GM12878 (cell line): ENCODE measurements around the gene WWOX. TPM values are rescaled to one million over a fixed set of nuclear protein-coding genes. Genes with fewer than 3 reads are reported as not detected.

Experiments used
- ATAC-seq: fragments of 200-7000 bp; cut with Tn5 transposase; 3 replicates; pipeline ENCODE4 v1.9.1; 2020; ENCODE audit warnings: mild to moderate bottlenecking, moderate library complexity
- BruUV-seq: library from RNA; stranded (reverse); fragments of 400-500 nt; replicated peaks from 2 replicates; lab custom pipeline; 2021; lab: Mats Ljungman, UMichigan
- CTCF ChIA-PET: fragments of 300-600 bp; sonication (Branson Sonifier 250); formaldehyde crosslinking; extraction: SDS; loops from one replicate; lab custom pipeline; 2021; ENCODE audit warnings: inconsistent platforms; lab: Yijun Ruan, JAX
- POLR2A ChIA-PET: fragments of 350-600 bp; formaldehyde crosslinking; extraction: SDS; loops from one replicate; lab custom pipeline; 2021; ENCODE audit warnings: inconsistent platforms; lab: Charles Lee
- RAD21 ChIA-PET: fragments of 300-600 bp; sonication (Branson Sonifier 250); formaldehyde crosslinking; loops from one replicate; lab custom pipeline; 2023; ENCODE audit warnings: antibody characterized with exemption; ENCODE audit not compliant: unreplicated experiment; lab: Charles Lee
- SMC1A ChIA-PET: fragments of 300-600 bp; sonication (Branson Sonifier 250); formaldehyde crosslinking; loops from one replicate; lab custom pipeline; 2023; ENCODE audit not compliant: unreplicated experiment, uncharacterized antibody; lab: Charles Lee
- DNase-seq: peaks from one replicate; pipeline ENCODE4 v3.0.0-alpha.2; 2011; ENCODE audit warnings: low read depth, low spot score
- FAIRE-seq: peaks from 3 replicates; lab custom pipeline; 2011; peaks lifted over from hg19 to GRCh38; lab: Jason Lieb, UNC
- H2AFZ ChIP-seq: 2 replicates; pipeline ENCODE4 v1.6.0; 2011; ENCODE audit warnings: low read depth, low read length, control low read depth; ENCODE audit not compliant: control insufficient read depth
- H3K27ac ChIP-seq: 2 replicates; pipeline ENCODE4 v1.5.1; 2011; ENCODE audit warnings: control low read depth; ENCODE audit not compliant: control insufficient read depth, insufficient read depth
- H3K27me3 ChIP-seq, 2 experiments: replicated peaks in 1 of 2; 2 replicates each; pipeline versions ENCODE4 v1.6.0 to v1.6.1; 2011; ENCODE audit warnings: low read length in 1 of 2; ENCODE audit not compliant: control insufficient read depth in 2 of 2, insufficient read depth in 2 of 2
- H3K36me3 ChIP-seq, 2 experiments: 2 replicates each; pipeline ENCODE4 v1.5.1; 2011; ENCODE audit warnings: low read length in 1 of 2; ENCODE audit not compliant: control insufficient read depth in 2 of 2, insufficient read depth in 2 of 2
- H3K4me1 ChIP-seq: 2 replicates; pipeline ENCODE4 v1.6.1; 2011; ENCODE audit warnings: mild to moderate bottlenecking, low read length, moderate library complexity, mixed read lengths; ENCODE audit not compliant: control insufficient read depth, insufficient read depth
- H3K4me2 ChIP-seq: 2 replicates; pipeline ENCODE4 v1.6.0; 2011; ENCODE audit warnings: control low read depth; ENCODE audit not compliant: control insufficient read depth, insufficient read depth
- H3K4me3 ChIP-seq: fragments of 200-600 bp; sonication (generic); 2 replicates; pipeline ENCODE4 v1.5.1; 2016
- H3K79me2 ChIP-seq: 2 replicates; pipeline ENCODE4 v1.6.0; 2011; ENCODE audit warnings: low read length; ENCODE audit not compliant: control insufficient read depth, insufficient read depth
- H3K9ac ChIP-seq: 2 replicates; pipeline ENCODE4 v1.8.0; 2011; ENCODE audit warnings: low read length, control low read depth, mixed read lengths; ENCODE audit not compliant: control insufficient read depth, insufficient read depth
- H3K9me3 ChIP-seq: replicated peaks from 3 replicates; pipeline ENCODE4 v1.5.1; 2011; ENCODE audit warnings: mild to moderate bottlenecking, low read length; ENCODE audit not compliant: control insufficient read depth, insufficient read depth
- H4K20me1 ChIP-seq: 2 replicates; pipeline ENCODE4 v1.6.0; 2011; ENCODE audit not compliant: control insufficient read depth, insufficient read depth
- BACH1 ChIP-seq: fragments of 450-650 bp; IDR thresholded peaks from 2 replicates; pipeline ENCODE4 v1.6.1; 2017; ENCODE audit warnings: mild to moderate bottlenecking, borderline replicate concordance
- CTCF ChIP-seq, 3 experiments: IDR thresholded peaks in 2 of 3; conservative IDR thresholded peaks in 1 of 3; 2 replicates each; pipeline ENCODE4 v1.5.1; 2011; ENCODE audit warnings: low read depth in 3 of 3, low read length in 3 of 3, mild to moderate bottlenecking in 3 of 3, control low read depth in 2 of 3, moderate library complexity in 2 of 3, inconsistent platforms in 1 of 3, mixed read lengths in 1 of 3; ENCODE audit not compliant: control insufficient read depth in 2 of 3, insufficient read depth in 1 of 3; ENCODE audit errors: extremely low read depth in 1 of 3
- DPF2 ChIP-seq: fragments of 450-650 bp; IDR thresholded peaks from 2 replicates; pipeline ENCODE4 v1.6.1; 2017; ENCODE audit warnings: mild to moderate bottlenecking
- FOS ChIP-seq: IDR thresholded peaks from 3 replicates; pipeline ENCODE4 v1.6.1; 2011; ENCODE audit warnings: borderline replicate concordance; ENCODE audit not compliant: insufficient read length; ENCODE audit errors: extremely low read depth
- HCFC1 ChIP-seq: fragments of 150-350 bp; IDR thresholded peaks from 2 replicates; pipeline ENCODE4 v1.6.1; 2014; ENCODE audit warnings: low read length
- HDGF ChIP-seq: fragments of 450-650 bp; IDR thresholded peaks from 2 replicates; pipeline ENCODE4 v1.6.1; 2016; ENCODE audit warnings: antibody characterized with exemption
- IRF4 ChIP-seq: IDR thresholded peaks from 2 replicates; pipeline ENCODE4 v1.6.1; 2011; ENCODE audit warnings: low read depth, low read length
- KDM1A ChIP-seq: fragments of 200-600 bp; sonication (generic); IDR thresholded peaks from 2 replicates; pipeline ENCODE4 v1.6.1; 2016; ENCODE audit warnings: borderline replicate concordance
- MYB ChIP-seq: fragments of 150-350 bp; IDR thresholded peaks from 2 replicates; pipeline ENCODE4 v1.6.1; 2014; ENCODE audit warnings: mild to moderate bottlenecking, low read depth, low read length, borderline replicate concordance
- RELA ChIP-seq: fragments of 450-650 bp; IDR thresholded peaks from 2 replicates; pipeline ENCODE4 v1.8.0; 2014; ENCODE audit warnings: borderline replicate concordance; ENCODE audit not compliant: partially characterized antibody
- ZNF217 ChIP-seq: fragments of 450-650 bp; IDR thresholded peaks from 2 replicates; pipeline ENCODE4 v1.6.1; 2017; ENCODE audit warnings: antibody characterized with exemption, mild to moderate bottlenecking
- ZZZ3 ChIP-seq: IDR thresholded peaks from 2 replicates; pipeline ENCODE4 v1.6.1; 2011; ENCODE audit warnings: low read depth; ENCODE audit not compliant: control insufficient read depth, insufficient read length
- WGBS: methylation state at CpG from one replicate; pipeline ENCODE4 v1.1.6; 2016; ENCODE audit warnings: low lambda C conversion rate; ENCODE audit not compliant: insufficient replicate concordance, insufficient coverage; ENCODE audit errors: missing lambda C conversion rate; 5-methylcytosine and 5-hydroxymethylcytosine counted together
- in situ Hi-C: fragments of 300-500 bp; cut with MboI; formaldehyde crosslinking; loops from 9 replicates; pipeline ENCODE4 v1.14.3; 2018; ENCODE audit warnings: mixed read lengths
- intact Hi-C: fragments of 100-400 bp; cut with micrococcal nuclease; formaldehyde crosslinking; loops from one replicate; pipeline ENCODE4 v1.14.2; 2022; ENCODE audit not compliant: unreplicated experiment
- polyA plus RNA-seq, 11 experiments: library from polyadenylated mRNA; depleted of rRNA in 4 of 11; unstranded in 6 of 11; stranded (reverse) in 5 of 11; fragments of >200 nt; fragmentation: Nextera tagmentation in 4 of 11; fragmentation: Illumina TruSeq in 1 of 11; extraction: Ambion mirVana in 4 of 11; extraction: Trizol in 1 of 11; gene quantifications; 1 replicate in 1 of 11; 2 replicates in 10 of 11; pipeline versions ENCODE4 v1.2.1 to v1.2.3, GENCODE V29; 2011 to 2016; ENCODE audit warnings: inconsistent platforms in 2 of 11, missing spikeins in 2 of 11, low read depth in 1 of 11
- total RNA-seq, 4 experiments: library from RNA; depleted of rRNA in 3 of 4; stranded (reverse); fragments of >200 nt in 3 of 4; fragmentation: Illumina TruSeq in 1 of 4; extraction: Trizol in 1 of 4; gene quantifications; 2 replicates each; pipeline versions ENCODE4 v1.2.1 to v1.2.3, GENCODE V29; 2013 to 2021
- TF ChIP-seq, protein P1 (sequence below): fragments of 450-650 bp; IDR thresholded peaks from 2 replicates; pipeline ENCODE4 v1.6.1; 2018; ENCODE audit warnings: mild to moderate bottlenecking, low read depth, moderate library complexity; ENCODE audit not compliant: partially characterized antibody
- TF ChIP-seq, protein P2 (sequence below): IDR thresholded peaks from 2 replicates; pipeline ENCODE4 v1.6.1; 2012; ENCODE audit warnings: low read length, inconsistent platforms

WWOX gene
- total and polyA plus RNA-seq, 10 of the 15 experiments (the other 5 are each of a cell fraction or from before 2014, with no cell fraction given), result 2.8 to 24.4 (median 17.8) TPM

DNA sequence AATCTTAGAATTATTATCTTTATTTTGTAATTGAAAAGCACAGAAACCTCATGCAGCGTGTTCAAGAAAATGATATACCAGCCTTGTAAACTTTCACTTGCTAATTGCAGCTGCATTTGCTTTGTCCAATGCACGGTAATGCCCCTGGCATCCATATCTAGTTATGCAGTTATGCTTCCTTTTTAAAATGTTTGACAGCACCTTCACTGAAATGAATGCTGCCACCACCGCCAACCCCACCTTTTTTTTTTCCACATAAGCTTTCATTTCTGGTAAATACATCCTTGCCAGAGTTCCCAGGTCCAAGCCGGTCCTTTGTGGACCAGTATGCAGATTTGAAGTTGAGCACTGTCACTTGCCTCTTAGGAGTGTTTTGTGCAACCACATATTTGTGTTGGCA lies 338.8 kb downstream of the WWOX start:
- Histone ChIP-seq H3K79me2 (no peaks in the 10 kb centered on the region), H3K4me3 (no peak overlapping the region), H3K9me3 (no peaks in the 10 kb centered on the region), H4K20me1 (no peaks in the 10 kb centered on the region), H3K27ac (no peak overlapping the region), H3K9ac (no peak overlapping the region), H3K4me2 (no peak overlapping the region), H3K4me1 (no peaks in the 10 kb centered on the region), H3K27me3 (no peaks in the 10 kb centered on the region), H3K36me3 (no peaks in the 10 kb centered on the region), H2AFZ (no peak overlapping the region)
- intact Hi-C loops, result no loop called here
- ChIA-PET RAD21 (no interaction called here), SMC1A (no interaction called here), POLR2A (no interaction called here), CTCF (interaction anchor here (1.1 to 1.6 kb wide), 2 partner anchors 10 to 35 kb away, joined by 3 read pairs; no protein-coding TSS in a partner anchor)
- in situ Hi-C loops, result no loop called here
- TF ChIP-seq FOS (no peak), HDGF (no peak), RELA (no peak), IRF4 (no peak), KDM1A (no peak), ZZZ3 (no peak), DPF2 (no peak), HCFC1 (no peak), ZNF217 (no peak), BACH1 (no peak), CTCF (IDR thresholded peaks at IDR 0.05 in 2 of 3, conservative IDR thresholded peaks at IDR 0.05 in 1 of 3; ENCODE audit: control insufficient read depth in 2 of 3, extremely low read depth in 1 of 3, insufficient read depth in 1 of 3, low read depth in 3 of 3, low read length in 3 of 3) (no peak), MYB (no peak)
- TF ChIP-seq, protein P1, sequence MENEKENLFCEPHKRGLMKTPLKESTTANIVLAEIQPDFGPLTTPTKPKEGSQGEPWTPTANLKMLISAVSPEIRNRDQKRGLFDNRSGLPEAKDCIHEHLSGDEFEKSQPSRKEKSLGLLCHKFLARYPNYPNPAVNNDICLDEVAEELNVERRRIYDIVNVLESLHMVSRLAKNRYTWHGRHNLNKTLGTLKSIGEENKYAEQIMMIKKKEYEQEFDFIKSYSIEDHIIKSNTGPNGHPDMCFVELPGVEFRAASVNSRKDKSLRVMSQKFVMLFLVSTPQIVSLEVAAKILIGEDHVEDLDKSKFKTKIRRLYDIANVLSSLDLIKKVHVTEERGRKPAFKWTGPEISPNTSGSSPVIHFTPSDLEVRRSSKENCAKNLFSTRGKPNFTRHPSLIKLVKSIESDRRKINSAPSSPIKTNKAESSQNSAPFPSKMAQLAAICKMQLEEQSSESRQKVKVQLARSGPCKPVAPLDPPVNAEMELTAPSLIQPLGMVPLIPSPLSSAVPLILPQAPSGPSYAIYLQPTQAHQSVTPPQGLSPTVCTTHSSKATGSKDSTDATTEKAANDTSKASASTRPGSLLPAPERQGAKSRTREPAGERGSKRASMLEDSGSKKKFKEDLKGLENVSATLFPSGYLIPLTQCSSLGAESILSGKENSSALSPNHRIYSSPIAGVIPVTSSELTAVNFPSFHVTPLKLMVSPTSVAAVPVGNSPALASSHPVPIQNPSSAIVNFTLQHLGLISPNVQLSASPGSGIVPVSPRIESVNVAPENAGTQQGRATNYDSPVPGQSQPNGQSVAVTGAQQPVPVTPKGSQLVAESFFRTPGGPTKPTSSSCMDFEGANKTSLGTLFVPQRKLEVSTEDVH, result no peak
- TF ChIP-seq, protein P2, sequence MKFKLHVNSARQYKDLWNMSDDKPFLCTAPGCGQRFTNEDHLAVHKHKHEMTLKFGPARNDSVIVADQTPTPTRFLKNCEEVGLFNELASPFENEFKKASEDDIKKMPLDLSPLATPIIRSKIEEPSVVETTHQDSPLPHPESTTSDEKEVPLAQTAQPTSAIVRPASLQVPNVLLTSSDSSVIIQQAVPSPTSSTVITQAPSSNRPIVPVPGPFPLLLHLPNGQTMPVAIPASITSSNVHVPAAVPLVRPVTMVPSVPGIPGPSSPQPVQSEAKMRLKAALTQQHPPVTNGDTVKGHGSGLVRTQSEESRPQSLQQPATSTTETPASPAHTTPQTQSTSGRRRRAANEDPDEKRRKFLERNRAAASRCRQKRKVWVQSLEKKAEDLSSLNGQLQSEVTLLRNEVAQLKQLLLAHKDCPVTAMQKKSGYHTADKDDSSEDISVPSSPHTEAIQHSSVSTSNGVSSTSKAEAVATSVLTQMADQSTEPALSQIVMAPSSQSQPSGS, result no peak
- ATAC-seq (no peak), DNase-seq (no peak), FAIRE-seq (no peak)
- WGBS, result 54% methylated on average over 4 of the region's 4 CpGs
- BruUV-seq, result no TSS peak
